Activated CD4-positive, alpha-beta T cell treated with anti-CD3 and anti-CD28 coated beads for 4 hours (primary cell): ENCODE data around the gene NLRP14.

ENCODE experiments used
- DNase-seq, 2 donors: peaks; one replicate each; pipeline ENCODE4 v3.0.0-alpha.2; 2020

Gene NLRP14, protein sequence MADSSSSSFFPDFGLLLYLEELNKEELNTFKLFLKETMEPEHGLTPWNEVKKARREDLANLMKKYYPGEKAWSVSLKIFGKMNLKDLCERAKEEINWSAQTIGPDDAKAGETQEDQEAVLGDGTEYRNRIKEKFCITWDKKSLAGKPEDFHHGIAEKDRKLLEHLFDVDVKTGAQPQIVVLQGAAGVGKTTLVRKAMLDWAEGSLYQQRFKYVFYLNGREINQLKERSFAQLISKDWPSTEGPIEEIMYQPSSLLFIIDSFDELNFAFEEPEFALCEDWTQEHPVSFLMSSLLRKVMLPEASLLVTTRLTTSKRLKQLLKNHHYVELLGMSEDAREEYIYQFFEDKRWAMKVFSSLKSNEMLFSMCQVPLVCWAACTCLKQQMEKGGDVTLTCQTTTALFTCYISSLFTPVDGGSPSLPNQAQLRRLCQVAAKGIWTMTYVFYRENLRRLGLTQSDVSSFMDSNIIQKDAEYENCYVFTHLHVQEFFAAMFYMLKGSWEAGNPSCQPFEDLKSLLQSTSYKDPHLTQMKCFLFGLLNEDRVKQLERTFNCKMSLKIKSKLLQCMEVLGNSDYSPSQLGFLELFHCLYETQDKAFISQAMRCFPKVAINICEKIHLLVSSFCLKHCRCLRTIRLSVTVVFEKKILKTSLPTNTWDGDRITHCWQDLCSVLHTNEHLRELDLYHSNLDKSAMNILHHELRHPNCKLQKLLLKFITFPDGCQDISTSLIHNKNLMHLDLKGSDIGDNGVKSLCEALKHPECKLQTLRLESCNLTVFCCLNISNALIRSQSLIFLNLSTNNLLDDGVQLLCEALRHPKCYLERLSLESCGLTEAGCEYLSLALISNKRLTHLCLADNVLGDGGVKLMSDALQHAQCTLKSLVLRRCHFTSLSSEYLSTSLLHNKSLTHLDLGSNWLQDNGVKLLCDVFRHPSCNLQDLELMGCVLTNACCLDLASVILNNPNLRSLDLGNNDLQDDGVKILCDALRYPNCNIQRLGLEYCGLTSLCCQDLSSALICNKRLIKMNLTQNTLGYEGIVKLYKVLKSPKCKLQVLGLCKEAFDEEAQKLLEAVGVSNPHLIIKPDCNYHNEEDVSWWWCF

DNA sequence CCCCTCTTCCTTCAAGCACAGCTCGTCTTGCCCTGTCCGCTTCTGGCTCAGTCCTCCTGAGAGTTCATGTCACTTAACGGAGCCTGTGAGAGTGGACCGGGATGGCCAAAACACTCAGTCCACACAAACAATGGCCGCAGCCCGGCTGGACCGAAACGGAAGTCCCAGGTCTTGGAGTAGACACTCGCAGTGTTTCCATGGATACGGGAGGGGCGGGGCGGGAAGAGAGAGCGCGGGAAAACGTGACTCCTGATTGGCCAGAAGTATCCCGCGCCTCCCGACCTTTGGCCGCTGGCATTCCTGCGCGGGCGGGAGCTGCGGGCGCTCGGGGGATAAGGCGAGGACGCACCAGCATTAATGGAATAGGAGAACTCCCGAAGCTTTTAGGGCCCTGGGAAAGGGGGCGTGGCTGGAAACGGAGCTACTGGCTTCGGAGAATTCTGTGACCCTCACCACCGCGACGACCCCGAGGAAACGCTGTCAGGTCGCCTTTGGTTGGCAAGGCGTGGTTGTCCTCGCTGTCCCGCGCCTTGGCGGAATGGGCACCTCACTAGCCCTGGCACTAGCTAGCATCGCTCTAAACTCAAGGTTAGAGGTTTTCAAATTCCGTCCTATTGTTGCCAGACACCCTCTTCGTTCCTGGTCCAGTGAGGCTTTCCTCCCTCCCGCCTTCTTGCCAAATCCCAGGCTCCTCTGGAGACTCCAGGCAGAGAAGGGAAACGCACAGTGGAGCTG lies at the start of gene NLRP14, which contains the start of gene ZNF214:
Gene NLRP14 (plus strand): TSS at position 297 of the 735 bp plus-strand sequence. CDS start 18,108 bp downstream, outside the sequence.
Gene ZNF214 (minus strand): TSS at position 164 of the 735 bp plus-strand sequence. CDS start 17,511 bp downstream, outside the sequence.
- no peak for DNase-seq

DNA sequence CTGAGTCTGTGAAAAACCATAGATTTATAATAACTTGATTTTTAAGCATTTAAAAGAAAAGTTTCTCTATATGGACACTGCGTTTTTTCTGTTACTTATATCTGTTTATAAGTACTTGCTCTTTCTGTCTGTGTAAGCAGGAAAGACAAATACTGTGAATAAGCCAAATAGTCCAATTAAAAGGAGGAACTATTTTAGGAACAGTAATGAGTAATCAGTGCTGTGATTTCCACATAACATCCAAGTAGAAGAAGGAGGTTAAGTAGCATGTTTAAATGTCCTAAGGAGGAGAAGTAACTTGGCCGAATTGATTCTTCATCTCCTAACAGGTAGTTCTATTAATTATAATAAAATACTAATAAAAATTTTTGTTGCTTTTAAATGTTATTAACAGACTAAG lies 40.9 kb upstream of the NLRP14 start:
- DNase-seq: no peak

DNA sequence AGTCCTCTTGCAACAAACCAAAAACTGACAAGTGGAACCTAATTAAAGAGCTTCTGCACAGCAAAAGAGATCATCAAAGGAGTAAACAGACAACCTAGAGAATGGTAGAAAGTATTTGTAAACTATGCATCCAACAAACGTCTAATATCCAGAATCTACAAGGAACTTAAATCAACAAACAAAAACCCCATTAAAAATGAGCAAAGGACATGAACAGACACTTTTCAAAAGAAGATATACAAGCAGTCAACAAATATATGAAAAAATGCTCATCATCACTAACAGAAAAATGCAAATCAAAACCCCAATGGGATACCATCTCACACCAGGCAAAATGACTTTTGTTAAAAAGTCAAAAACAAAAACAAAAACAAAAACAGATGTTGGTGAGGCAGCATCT lies 33.8 kb upstream of the NLRP14 start:
- no peak for DNase-seq

DNA sequence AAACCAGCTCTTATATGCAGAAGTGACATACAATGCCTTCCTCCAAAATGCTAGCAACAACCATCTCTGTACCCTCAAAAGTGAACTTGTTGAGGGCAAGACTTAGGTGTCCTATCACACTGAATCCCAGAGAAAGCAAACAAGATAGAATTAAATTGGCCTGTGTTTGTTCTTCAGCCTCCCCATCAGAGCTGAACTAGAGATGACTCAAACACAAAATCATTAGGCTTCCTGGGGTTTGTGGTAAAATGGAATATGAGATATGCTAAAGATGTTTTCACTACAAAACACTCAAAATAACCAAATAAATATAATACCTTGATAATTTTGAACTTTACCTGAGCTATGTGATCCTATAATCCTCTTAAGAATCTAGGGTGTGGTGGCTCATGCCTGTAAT lies 31.8 kb upstream of the NLRP14 start:
- no peak for DNase-seq

DNA sequence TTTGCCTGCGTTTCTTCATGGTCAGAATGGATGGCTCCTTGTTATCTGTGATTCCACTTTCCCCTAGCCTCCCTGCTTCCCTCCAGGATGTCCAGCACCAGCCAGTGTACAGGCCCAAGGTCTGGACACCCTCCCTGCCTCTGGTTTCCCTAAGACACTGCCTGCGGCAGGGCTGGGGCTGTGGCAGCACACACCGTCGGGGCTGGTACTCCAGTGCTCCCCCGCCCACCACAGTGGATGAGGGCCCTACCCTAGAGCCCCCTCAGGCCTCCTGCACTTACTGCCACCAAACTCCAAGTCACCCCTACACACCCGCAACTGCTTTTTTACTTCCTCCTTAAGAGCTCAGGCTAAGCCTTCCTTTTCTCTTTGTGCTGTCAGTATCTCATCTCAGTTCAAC lies 29.1 kb upstream of the NLRP14 start:
- DNase-seq: no peak

DNA sequence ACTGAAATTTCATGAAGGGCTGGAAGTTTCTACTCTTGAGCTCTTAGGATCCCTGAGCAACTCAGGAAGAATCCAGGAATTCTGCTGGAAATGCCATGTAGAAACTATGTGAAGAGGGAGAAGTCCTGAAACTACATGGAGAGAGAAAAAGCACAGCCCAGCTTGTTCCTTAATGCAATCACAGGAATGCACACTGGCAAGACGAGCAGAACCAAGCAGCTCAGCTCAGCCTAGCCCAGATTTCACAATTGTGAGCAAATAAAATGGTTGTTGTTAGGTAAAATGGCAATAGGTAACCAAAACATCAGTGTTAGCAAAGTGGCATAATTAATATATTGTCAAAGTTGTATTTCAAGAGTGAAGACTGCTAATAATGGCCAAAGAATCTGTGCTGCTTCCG lies 28.3 kb upstream of the NLRP14 start:
- DNase-seq: no peak

DNA sequence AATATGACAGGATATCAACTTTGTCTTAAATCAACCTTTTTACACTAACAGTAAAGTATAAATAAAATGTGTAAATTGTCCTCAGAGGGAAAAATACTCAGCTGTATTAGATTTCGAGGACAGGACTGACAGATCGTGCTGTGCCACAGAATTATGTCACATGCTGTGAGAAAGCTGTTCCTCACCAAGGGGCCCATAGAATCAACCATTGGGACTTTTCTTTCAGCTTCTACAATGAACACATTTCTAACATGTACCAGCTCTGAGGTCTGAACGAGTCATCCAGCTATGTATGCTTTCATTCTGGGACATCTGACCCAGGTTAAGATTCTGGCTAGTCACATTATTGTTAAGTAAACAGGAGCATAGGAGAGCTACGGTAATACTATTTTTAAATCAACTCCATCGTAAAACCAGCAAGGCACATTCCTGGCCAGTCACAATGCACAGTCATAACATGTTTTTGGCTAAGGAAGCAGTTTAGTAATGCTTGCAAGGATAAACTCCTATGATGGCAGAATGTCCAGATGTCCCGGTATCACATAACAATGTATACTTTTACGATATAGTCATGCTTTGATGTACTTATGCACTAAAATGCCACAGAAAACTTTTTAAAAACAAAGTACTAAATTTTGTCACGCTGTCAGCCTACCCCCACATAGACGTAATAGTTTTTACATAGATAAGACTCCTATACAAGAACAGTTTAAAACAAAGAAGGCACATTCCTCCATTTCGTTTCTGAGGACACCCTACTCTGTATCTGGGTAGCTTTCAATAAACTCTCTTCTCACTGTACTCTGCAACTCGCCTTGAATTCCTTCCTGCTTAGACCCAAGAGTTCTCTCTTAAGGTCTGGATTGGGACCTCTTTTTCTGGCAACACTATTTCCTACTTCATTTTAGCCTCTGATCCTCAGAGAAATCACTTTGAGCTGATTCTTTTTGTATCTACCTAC lies 27.5 kb upstream of the NLRP14 start:
- no peak for DNase-seq

DNA sequence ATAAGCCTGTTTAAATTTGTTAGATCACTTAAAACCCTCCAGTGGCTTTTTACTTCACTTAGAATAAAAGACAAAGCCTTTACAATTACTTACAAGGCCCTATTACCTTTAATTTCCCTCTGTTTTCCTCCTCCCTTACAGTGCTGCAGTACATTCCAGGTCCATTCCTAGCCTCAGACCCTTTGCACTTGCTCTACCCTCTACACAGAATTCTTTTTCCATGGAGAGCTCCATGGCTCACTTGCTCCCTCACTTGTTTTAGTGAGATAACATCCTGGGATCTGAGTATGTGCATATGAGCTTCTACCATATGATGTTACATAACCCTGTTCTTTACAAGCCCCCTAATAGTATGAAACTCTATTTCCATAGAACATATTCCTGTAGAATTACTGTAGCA lies 24.6 kb upstream of the NLRP14 start:
- DNase-seq: no peak

DNA sequence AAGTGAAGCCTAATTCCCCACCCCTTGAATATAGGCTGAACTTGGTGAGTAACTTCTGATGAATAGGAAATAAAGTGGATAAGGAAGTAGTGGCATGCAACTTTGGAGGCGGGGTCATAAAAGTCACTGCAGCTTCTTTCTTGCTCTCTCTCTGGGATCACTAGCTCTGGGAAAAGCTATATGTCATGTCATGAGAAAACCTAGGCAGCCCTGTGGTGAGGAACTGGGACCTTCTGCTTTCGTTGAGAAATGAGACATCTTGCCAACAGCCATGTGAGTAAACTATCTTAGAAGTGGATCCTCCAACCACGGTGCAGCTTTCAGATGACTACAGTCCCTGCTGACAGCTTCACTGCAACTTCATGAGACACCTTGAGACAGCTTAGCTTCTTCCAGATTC lies 15.8 kb upstream of the NLRP14 start:
- no peak for DNase-seq

DNA sequence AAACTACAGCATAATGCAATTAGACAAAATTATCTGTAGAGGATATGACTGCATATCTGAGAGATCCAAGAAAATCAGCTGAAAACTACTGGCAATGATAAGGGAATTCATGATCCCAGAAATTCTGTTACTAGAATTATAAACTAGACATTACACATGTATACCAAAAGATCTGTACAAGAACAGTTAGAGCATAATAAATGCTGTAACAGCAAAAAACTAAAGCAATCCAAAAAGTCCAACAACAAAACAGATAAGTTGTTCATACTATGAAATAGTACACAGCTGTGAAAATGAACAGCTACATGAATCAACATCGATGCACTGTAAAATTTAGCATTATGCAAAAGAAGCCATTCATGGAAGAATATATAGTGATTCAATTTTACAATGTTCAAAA lies 6.2 kb upstream of the NLRP14 start:
- no peak for DNase-seq

DNA sequence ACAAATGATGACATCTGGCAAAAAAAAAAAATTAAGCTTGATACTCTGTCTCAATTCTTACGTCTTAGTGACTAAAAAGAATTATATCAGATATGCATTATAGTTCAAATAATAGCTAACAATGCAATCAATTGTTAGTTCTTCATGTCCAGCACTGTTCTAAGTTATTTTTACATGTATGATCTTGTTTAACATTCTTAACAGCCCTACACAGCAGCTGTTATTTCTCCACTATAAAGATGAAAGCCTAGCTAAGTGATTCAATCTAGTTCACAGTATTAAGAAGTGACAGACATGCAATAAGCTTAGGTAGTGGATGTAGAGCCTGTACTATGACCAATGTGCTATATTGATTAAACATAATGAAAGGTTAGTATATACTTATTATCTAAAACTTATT lies 4.3 kb upstream of the NLRP14 start:
- DNase-seq: no peak

DNA sequence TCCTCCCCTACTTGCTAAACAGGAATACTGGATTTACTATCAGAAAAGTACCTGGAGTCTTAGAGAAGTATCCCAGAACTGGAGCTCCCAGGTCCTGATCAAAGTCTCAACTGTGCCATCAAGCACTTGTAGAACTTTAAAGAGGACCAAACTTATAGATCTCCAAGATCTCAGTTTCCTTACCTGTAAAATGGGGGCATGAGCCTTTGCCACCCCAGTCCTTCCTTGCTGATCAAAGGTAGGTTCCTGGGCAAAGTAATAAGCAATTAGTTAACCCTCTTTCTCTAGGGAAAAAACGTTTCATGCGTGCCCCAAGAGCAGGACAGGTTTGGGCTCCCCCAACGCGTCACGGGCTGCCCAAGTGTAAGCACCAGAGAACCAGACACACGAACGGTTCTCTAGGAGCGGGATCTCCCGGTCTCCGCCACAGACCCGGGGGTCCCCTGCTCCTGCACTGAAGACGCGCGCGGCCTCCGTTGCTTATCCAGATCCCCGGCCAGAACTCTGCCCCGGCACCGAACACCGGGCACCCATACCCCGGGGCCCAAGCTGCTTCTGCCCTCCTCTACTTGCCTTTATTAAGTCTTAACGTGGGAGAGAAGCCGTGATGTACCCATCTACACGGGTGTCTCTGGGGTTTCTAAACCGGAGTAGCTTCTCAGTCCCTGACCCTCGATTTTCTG lies 638 bp upstream of the NLRP14 start:
- no peak for DNase-seq

DNA sequence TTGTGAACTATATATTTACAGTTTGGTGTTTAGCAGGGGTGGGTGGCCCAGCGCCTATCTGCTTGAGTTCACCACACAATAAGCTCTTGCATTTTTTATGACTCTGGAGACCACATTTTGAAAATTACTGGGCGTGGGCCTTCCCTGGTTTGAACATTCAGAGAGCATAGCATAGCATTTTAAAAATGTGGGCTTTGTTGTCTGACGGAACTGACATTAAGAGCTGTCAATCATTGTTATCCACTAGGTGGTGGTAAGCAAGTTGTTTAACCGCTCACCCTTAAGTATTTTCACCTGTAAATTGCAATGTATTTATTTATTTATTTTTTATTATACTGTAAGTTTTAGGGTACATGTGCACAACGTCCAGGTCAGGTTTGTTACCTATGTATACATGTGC lies 1.0 kb downstream of the NLRP14 start:
- no peak for DNase-seq

DNA sequence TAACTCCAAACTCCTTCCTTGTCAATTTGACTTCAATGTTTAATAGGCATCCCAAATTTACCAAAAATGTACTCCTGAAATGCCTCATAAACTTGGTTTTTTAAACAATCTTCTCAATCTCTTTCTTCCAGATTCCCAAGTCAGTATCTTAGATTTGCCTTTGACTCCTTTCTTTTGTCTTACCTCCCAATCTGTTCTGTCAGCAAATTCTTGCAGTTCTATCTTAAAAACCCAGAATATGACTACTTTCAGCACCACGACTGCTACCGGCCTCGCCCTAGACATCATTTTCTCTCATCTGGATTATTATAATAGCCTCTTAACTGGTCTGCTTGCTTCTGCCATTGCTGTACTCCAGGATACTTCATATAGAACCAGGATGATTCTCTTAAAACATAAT lies 7.9 kb downstream of the NLRP14 start:
- DNase-seq: no peak

DNA sequence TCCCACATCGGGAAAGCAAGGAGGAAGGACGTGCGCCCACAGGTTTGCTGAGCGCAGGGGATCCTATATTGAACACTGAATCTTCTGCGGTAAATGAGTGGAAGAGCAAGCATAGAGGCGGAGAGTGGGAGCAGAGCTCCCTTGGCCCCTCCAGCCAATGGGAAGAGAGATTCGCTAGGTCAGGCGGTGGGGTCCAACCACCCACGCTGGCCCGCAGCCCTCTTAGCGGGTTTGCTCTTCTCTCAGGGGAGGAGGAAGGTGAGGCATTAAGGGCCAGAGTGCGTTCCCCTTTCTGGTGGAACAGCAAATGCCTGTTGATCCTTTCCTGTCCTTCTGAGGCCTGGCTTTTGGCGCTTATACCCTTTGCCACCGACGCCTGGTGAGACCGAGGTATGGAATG lies 10.6 kb downstream of the NLRP14 start:
- no peak for DNase-seq

DNA sequence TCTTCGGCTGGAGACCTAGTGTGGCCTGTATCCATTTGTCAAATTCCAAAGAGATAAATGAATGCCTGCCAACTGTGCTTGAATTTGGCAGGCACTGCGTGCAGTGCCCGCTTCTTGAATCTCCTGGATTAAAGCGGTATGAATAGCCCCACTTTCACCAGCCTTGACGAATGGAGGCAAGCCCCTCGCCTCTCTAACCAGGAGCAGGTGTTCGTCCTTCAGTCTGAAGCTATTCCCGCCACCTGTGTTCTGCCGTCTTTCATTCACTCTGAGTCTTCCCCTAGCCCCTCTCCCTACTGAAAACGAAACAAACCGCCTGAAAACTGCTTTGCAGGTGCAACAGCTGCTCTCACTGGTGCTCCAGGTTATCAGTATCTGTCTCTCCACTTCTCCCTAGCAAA lies 11.2 kb downstream of the NLRP14 start:
- DNase-seq: no peak

DNA sequence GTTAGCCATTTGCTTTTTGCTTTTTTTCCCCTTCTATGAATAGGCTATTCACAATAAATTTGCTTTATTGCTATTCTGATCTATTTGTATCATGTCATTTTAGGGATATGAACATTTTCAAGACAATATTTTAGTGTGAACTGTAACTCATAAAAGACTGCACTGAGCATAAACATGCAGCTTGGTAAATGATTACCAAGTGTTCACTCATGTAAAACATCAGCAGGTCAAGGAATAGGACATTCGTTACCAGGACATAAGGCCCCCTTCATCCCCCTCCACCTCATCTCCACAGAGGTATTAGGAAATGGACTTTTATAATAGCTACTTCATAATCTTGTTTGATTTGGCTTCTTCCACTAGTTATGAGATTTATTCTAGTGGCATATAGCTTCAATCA lies 12.4 kb downstream of the NLRP14 start:
- DNase-seq: no peak

DNA sequence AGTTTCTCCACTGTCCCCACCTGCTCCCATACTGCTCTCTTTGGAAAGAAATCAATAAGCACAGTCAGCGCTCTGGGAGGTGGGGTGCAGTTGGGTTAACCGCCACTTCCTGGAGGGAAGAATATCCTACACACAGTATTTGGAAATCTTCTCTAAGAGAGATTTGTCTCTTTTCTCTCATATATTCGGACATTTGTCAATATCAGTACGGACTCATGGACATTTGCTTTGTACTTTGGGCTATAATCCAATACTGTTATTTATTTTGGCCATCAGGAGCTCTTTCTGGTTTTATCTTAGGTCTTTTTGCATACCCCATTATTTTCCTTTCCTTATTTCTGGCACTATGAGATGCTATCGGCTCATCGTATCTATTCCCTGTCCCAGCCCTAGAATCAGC lies 13.7 kb downstream of the NLRP14 start:
- no peak for DNase-seq

DNA sequence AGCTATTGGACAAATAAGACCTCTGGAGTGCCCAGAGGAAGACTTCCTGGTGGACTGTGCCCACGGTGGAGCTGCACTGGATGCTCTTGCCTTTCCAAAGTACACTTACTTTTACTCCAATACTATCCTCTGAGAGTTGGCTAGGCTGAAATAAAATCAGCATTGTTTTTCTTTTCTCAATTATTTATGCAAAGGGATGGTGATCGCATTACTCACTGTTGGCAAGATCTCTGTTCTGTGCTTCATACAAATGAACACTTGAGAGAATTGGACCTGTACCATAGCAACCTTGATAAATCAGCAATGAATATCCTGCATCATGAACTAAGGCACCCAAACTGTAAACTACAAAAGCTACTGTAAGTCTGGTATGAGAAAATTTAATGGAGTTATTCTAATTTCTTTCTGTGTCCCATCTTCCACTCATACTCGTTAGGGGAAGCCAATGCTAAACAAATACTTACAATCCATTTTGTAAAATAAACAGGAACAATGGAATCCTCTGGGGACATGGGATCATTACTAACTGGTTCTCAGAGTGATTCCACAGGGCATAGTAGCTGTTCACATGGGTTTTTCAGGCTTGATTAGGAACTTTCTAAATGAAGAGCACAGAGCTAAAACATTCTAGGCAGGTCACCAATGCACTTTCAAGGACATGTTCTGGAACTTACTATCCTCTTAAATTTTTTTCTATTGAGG lies 26.3 kb downstream of the NLRP14 start:
- DNase-seq: no peak

DNA sequence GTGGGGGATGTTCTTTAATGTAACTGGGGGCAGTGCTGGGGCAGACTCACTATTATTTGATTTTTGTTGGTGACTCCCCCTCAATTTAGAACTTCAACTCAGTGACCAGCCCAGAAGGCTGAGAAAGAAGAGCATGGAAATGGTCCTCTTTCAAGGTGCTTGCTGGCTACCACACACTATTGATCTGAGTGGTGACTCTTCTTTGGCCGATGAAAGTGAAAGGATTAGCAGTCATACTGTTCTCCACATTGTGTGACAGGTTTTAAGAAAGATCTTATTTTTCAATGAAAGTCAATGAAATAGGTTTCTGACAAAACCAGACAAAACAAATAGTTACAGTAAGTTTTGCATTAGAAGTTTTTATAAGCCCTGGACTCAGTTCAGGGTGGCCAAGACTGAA lies 29.9 kb downstream of the NLRP14 start:
- DNase-seq: no peak
